ENCODE data around the gene LAMA2.

DNA sequence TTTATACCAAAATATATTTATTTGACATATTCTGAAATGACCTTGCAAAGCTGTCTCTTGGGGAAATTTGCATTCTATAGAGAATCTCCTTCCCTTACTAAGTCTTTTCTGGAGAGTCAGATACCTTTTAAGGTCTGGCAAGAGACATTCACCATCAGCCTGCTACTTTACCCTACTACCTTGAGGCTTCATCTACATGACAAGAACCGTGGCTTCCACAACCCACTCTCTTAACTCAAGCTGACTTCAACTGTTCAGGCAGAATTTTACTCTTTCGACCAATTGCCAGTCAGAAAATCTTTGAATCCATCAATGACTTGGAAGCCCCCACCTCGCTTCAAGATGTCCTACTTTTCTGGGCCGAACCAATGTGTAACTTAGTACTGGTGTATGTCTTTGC, 314.2 kb downstream of the LAMA2 start:
- TF ChIP-seq SRF (IDR thresholded peaks at IDR 0.05; ENCODE audit: low read depth): no peak
- TF ChIP-seq, protein P1, sequence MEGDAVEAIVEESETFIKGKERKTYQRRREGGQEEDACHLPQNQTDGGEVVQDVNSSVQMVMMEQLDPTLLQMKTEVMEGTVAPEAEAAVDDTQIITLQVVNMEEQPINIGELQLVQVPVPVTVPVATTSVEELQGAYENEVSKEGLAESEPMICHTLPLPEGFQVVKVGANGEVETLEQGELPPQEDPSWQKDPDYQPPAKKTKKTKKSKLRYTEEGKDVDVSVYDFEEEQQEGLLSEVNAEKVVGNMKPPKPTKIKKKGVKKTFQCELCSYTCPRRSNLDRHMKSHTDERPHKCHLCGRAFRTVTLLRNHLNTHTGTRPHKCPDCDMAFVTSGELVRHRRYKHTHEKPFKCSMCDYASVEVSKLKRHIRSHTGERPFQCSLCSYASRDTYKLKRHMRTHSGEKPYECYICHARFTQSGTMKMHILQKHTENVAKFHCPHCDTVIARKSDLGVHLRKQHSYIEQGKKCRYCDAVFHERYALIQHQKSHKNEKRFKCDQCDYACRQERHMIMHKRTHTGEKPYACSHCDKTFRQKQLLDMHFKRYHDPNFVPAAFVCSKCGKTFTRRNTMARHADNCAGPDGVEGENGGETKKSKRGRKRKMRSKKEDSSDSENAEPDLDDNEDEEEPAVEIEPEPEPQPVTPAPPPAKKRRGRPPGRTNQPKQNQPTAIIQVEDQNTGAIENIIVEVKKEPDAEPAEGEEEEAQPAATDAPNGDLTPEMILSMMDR (IDR thresholded peaks at IDR 0.05 in 2 of 3, conservative IDR thresholded peaks at IDR 0.05 in 1 of 3; ENCODE audit: borderline replicate concordance in 1 of 3, insufficient read depth in 1 of 3, low read depth in 2 of 3, low read length in 2 of 3): no peak
- TF ChIP-seq EZH2phosphoT487 (IDR thresholded peaks at IDR 0.05; ENCODE audit: borderline replicate concordance): no peak
- TF ChIP-seq, protein P2, sequence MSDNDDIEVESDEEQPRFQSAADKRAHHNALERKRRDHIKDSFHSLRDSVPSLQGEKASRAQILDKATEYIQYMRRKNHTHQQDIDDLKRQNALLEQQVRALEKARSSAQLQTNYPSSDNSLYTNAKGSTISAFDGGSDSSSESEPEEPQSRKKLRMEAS (IDR thresholded peaks at IDR 0.05): no peak
- TF ChIP-seq RAD21 (IDR thresholded peaks at IDR 0.05; ENCODE audit: low read depth): no peak
- no peak for TF ChIP-seq EZH2 (IDR thresholded peaks at IDR 0.05)
- TF ChIP-seq POLR2A (IDR thresholded peaks at IDR 0.05; ENCODE audit: borderline replicate concordance, extremely low read depth, insufficient read depth, insufficient read length): no peak
- no peak for TF ChIP-seq SP1 (IDR thresholded peaks at IDR 0.05; ENCODE audit: low read depth)
- TF ChIP-seq, protein P3, sequence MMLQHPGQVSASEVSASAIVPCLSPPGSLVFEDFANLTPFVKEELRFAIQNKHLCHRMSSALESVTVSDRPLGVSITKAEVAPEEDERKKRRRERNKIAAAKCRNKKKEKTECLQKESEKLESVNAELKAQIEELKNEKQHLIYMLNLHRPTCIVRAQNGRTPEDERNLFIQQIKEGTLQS (IDR thresholded peaks at IDR 0.05): no peak
- TF ChIP-seq, protein P4, sequence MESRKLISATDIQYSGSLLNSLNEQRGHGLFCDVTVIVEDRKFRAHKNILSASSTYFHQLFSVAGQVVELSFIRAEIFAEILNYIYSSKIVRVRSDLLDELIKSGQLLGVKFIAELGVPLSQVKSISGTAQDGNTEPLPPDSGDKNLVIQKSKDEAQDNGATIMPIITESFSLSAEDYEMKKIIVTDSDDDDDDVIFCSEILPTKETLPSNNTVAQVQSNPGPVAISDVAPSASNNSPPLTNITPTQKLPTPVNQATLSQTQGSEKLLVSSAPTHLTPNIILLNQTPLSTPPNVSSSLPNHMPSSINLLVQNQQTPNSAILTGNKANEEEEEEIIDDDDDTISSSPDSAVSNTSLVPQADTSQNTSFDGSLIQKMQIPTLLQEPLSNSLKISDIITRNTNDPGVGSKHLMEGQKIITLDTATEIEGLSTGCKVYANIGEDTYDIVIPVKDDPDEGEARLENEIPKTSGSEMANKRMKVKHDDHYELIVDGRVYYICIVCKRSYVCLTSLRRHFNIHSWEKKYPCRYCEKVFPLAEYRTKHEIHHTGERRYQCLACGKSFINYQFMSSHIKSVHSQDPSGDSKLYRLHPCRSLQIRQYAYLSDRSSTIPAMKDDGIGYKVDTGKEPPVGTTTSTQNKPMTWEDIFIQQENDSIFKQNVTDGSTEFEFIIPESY (IDR thresholded peaks at IDR 0.05; ENCODE audit: extremely low read depth, insufficient replicate concordance, low read length): no peak
- TF ChIP-seq SIN3A (IDR thresholded peaks at IDR 0.05; ENCODE audit: low read depth): no peak
- TF ChIP-seq YY1 (IDR thresholded peaks at IDR 0.05; ENCODE audit: extremely low read depth, insufficient replicate concordance, low read depth, low read length): no peak
- TF ChIP-seq, protein P5, sequence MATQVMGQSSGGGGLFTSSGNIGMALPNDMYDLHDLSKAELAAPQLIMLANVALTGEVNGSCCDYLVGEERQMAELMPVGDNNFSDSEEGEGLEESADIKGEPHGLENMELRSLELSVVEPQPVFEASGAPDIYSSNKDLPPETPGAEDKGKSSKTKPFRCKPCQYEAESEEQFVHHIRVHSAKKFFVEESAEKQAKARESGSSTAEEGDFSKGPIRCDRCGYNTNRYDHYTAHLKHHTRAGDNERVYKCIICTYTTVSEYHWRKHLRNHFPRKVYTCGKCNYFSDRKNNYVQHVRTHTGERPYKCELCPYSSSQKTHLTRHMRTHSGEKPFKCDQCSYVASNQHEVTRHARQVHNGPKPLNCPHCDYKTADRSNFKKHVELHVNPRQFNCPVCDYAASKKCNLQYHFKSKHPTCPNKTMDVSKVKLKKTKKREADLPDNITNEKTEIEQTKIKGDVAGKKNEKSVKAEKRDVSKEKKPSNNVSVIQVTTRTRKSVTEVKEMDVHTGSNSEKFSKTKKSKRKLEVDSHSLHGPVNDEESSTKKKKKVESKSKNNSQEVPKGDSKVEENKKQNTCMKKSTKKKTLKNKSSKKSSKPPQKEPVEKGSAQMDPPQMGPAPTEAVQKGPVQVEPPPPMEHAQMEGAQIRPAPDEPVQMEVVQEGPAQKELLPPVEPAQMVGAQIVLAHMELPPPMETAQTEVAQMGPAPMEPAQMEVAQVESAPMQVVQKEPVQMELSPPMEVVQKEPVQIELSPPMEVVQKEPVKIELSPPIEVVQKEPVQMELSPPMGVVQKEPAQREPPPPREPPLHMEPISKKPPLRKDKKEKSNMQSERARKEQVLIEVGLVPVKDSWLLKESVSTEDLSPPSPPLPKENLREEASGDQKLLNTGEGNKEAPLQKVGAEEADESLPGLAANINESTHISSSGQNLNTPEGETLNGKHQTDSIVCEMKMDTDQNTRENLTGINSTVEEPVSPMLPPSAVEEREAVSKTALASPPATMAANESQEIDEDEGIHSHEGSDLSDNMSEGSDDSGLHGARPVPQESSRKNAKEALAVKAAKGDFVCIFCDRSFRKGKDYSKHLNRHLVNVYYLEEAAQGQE (IDR thresholded peaks at IDR 0.05; ENCODE audit: low read depth): no peak
- TF ChIP-seq FOSL1 (IDR thresholded peaks at IDR 0.05; ENCODE audit: low read depth): no peak
